Endothelial cell of umbilical vein (primary cell): ENCODE measurements around the gene DSEL. TPM values are rescaled to one million over a fixed set of nuclear protein-coding genes. Genes with fewer than 3 reads are reported as not detected.

Source experiments
- BruUV-seq: library from RNA; stranded (reverse); fragments of 400-500 nt; replicated peaks from 2 replicates; lab custom pipeline; 2021; lab: Mats Ljungman, UMichigan
- CTCF ChIA-PET: fragments of 300-600, 350-600 bp; sonication (Branson Sonifier 250); formaldehyde crosslinking; loops from one replicate; lab custom pipeline; 2021; ENCODE audit warnings: antibody characterized with exemption, inconsistent platforms; lab: Charles Lee
- POLR2A ChIA-PET: fragments of 300-600, 350-600 bp; sonication (Branson Sonifier 250); formaldehyde crosslinking; loops from one replicate; lab custom pipeline; 2021; ENCODE audit warnings: antibody characterized with exemption, inconsistent platforms; lab: Charles Lee
- DNase-seq: peaks from one replicate; pipeline ENCODE4 v3.0.0-alpha.2; 2011; ENCODE audit warnings: low read depth, low spot score
- FAIRE-seq: peaks from 2 replicates; lab custom pipeline; 2011; peaks lifted over from hg19 to GRCh38; lab: Jason Lieb, UNC
- H2AFZ ChIP-seq: 2 replicates; pipeline ENCODE4 v1.6.0; 2012; ENCODE audit warnings: low read depth, low read length, control low read depth, inconsistent platforms
- H3K27ac ChIP-seq: 2 replicates; pipeline ENCODE4 v1.5.1; 2011; ENCODE audit warnings: low read depth, mild to moderate bottlenecking, control low read depth, low read length, moderate library complexity; ENCODE audit not compliant: insufficient read depth
- H3K27me3 ChIP-seq, 2 experiments: 2 replicates each; pipeline versions ENCODE4 v1.6.0 to v1.6.1; 2011; ENCODE audit warnings: low read length in 2 of 2, mixed read lengths in 1 of 2; ENCODE audit not compliant: control insufficient read depth in 2 of 2, insufficient read depth in 2 of 2
- H3K36me3 ChIP-seq, 2 experiments: 2 replicates in 1 of 2; 3 replicates in 1 of 2; pipeline ENCODE4 v1.5.1; 2011; ENCODE audit warnings: low read length in 2 of 2, mild to moderate bottlenecking in 1 of 2, moderate library complexity in 1 of 2; ENCODE audit not compliant: control insufficient read depth in 2 of 2, insufficient read depth in 2 of 2; ENCODE audit errors: extremely low read depth in 1 of 2
- H3K4me1 ChIP-seq: 3 replicates; pipeline ENCODE4 v1.5.1; 2011; ENCODE audit warnings: mild to moderate bottlenecking, low read length; ENCODE audit not compliant: control insufficient read depth, insufficient read depth; ENCODE audit errors: extremely low read depth
- H3K4me2 ChIP-seq: 2 replicates; pipeline ENCODE4 v1.6.1; 2011; ENCODE audit warnings: low read length, control low read depth, mixed read lengths; ENCODE audit not compliant: insufficient read depth
- H3K4me3 ChIP-seq, 3 experiments: fragments of 200-600 bp in 1 of 3; sonication (generic), shearing (Covaris generic) in 1 of 3; replicated peaks in 1 of 3; 2 replicates each; pipeline ENCODE4 v1.5.1; 2011 to 2016; ENCODE audit warnings: control low read depth in 3 of 3, low read length in 3 of 3, mild to moderate bottlenecking in 2 of 3, inconsistent platforms in 1 of 3, low read depth in 1 of 3, moderate library complexity in 1 of 3; ENCODE audit not compliant: insufficient read depth in 1 of 3
- H3K79me2 ChIP-seq: 2 replicates; pipeline ENCODE4 v1.6.0; 2012; ENCODE audit warnings: low read length, inconsistent platforms; ENCODE audit not compliant: control insufficient read depth, insufficient read depth
- H3K9ac ChIP-seq: replicated peaks from 2 replicates; pipeline ENCODE3; 2011; ENCODE audit warnings: low read length, control low read depth; ENCODE audit not compliant: insufficient read depth; ENCODE audit errors: extremely low read depth
- H3K9me1 ChIP-seq: replicated peaks from 3 replicates; pipeline ENCODE4 v1.6.0; 2011; ENCODE audit warnings: mild to moderate bottlenecking, low read length; ENCODE audit not compliant: control insufficient read depth, insufficient read depth; ENCODE audit errors: extremely low read depth
- H3K9me3 ChIP-seq: replicated peaks from 2 replicates; pipeline ENCODE4 v1.5.1; 2012; ENCODE audit warnings: low read length, inconsistent platforms; ENCODE audit not compliant: control insufficient read depth, insufficient read depth
- H4K20me1 ChIP-seq: replicated peaks from 2 replicates; pipeline ENCODE3; 2011; ENCODE audit warnings: mild to moderate bottlenecking, low read length; ENCODE audit not compliant: control insufficient read depth, insufficient read depth; ENCODE audit errors: extremely low read depth
- EZH2 ChIP-seq: IDR thresholded peaks from 2 replicates; pipeline ENCODE4 v1.6.1; 2012; ENCODE audit warnings: borderline replicate concordance, low read depth, mild to moderate bottlenecking, moderate library complexity, low read length, inconsistent platforms; ENCODE audit not compliant: severe bottlenecking
- FOS ChIP-seq: IDR thresholded peaks from 2 replicates; pipeline ENCODE4 v1.6.1; 2011; ENCODE audit warnings: mild to moderate bottlenecking, low read length, moderate library complexity, borderline replicate concordance; ENCODE audit not compliant: insufficient read depth
- GATA2 ChIP-seq: IDR thresholded peaks from 2 replicates; pipeline ENCODE4 v1.7.0; 2011; ENCODE audit warnings: low read depth, mild to moderate bottlenecking, moderate library complexity, mixed read lengths, low read length; ENCODE audit not compliant: insufficient read length, insufficient read depth
- JUN ChIP-seq: IDR thresholded peaks from 2 replicates; pipeline ENCODE4 v1.6.1; 2011; ENCODE audit warnings: borderline replicate concordance, low read depth; ENCODE audit not compliant: insufficient read length, insufficient read depth
- MYC ChIP-seq: IDR thresholded peaks from one replicate; pipeline ENCODE4 v1.6.1; 2011; ENCODE audit warnings: mild to moderate bottlenecking, low read depth, low read length
- POLR2A ChIP-seq: IDR thresholded peaks from 2 replicates; pipeline ENCODE4 v1.6.1; 2012; ENCODE audit warnings: low read depth, mild to moderate bottlenecking, control low read depth, low read length
- POLR2AphosphoS5 ChIP-seq: IDR thresholded peaks from 2 replicates; pipeline ENCODE4 v1.6.1; 2012; ENCODE audit warnings: low read depth, mild to moderate bottlenecking, control low read depth, low read length, moderate library complexity; ENCODE audit not compliant: insufficient read depth
- dilution Hi-C: fragments of 300-500 bp; cut with MboI; formaldehyde crosslinking; loops from one replicate; pipeline ENCODE4 v1.15.0; 2019; ENCODE audit warnings: low sequenced_read_pairs; ENCODE audit not compliant: extremely low pct_ligation_motif_present
- intact Hi-C: fragments of 100-400 bp; cut with micrococcal nuclease; formaldehyde crosslinking; loops from one replicate; pipeline ENCODE4 v1.10.0; 2022
- polyA plus RNA-seq, 4 experiments: library from polyadenylated mRNA; depleted of rRNA in 3 of 4; stranded (reverse) in 3 of 4; unstranded in 1 of 4; fragments of >200 nt; gene quantifications; 2 replicates each; pipeline versions ENCODE4 v1.2.1 to v1.2.3, GENCODE V29; 2011 to 2012; ENCODE audit warnings: missing spikeins in 1 of 4
- total RNA-seq: library from RNA; stranded (reverse); gene quantifications from 2 replicates; pipeline ENCODE4 v1.2.3, GENCODE V29; 2021
- TF ChIP-seq, protein P1 (sequence below), 2 donors: IDR thresholded peaks; 1 replicate in 1 of 2; 2 replicates in 1 of 2; pipeline ENCODE4 v1.5.1; 2011; ENCODE audit warnings: low read length in 2 of 2, mild to moderate bottlenecking in 2 of 2, moderate library complexity in 2 of 2, control low read depth in 1 of 2, inconsistent platforms in 1 of 2, low read depth in 1 of 2; ENCODE audit not compliant: insufficient read depth in 1 of 2; ENCODE audit errors: extremely low read depth in 1 of 2
- TF ChIP-seq, protein P2 (sequence below): IDR thresholded peaks from 2 replicates; pipeline ENCODE4 v1.6.1; 2011; ENCODE audit not compliant: insufficient read depth, insufficient read length

The DSEL gene
- total and polyA plus RNA-seq, 2 donors (not counting 3 experiments of a cell fraction or from before 2014, with no cell fraction given), result 2.0 to 4.5 TPM

DNA sequence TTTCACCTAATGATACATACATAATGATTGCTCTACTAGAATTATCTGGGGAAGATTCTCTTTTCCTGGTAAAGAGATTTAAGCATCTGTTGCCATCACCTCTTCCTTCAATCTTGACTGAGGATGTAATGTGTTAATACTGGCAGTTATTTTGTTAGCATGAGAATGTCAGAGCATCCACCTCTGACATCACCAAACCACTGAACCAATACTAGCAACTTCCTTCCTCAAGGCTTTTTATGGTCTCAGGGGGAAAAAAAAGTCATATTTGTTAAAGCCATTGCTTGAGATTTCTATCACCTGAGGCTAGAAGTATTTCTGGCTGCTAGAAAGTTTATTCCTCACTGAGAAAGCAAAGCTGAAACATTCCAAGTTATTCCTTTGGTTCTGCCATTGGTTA lies 48.5 kb downstream of the DSEL start:
- H3K9me3 ChIP-seq, result no peaks in the 10 kb centered on the region
- no peaks in the 10 kb centered on the region for H4K20me1 ChIP-seq
- intact Hi-C loops, result no loop called here
- no peak overlapping the region for H3K4me2 ChIP-seq
- CTCF ChIA-PET, result no interaction called here
- POLR2A ChIA-PET, result no interaction called here
- BruUV-seq, result no TSS peak
- H3K4me1 ChIP-seq, result no peaks in the 10 kb centered on the region
- no peaks in the 10 kb centered on the region for H3K79me2 ChIP-seq
- DNase-seq, result no peak
- no peaks in the 10 kb centered on the region for H3K9me1 ChIP-seq
- FAIRE-seq, result no peak
- H3K4me3 ChIP-seq, result no peak overlapping the region
- TF ChIP-seq POLR2AphosphoS5, result no peak
- TF ChIP-seq EZH2, result no peak
- TF ChIP-seq, protein P1, sequence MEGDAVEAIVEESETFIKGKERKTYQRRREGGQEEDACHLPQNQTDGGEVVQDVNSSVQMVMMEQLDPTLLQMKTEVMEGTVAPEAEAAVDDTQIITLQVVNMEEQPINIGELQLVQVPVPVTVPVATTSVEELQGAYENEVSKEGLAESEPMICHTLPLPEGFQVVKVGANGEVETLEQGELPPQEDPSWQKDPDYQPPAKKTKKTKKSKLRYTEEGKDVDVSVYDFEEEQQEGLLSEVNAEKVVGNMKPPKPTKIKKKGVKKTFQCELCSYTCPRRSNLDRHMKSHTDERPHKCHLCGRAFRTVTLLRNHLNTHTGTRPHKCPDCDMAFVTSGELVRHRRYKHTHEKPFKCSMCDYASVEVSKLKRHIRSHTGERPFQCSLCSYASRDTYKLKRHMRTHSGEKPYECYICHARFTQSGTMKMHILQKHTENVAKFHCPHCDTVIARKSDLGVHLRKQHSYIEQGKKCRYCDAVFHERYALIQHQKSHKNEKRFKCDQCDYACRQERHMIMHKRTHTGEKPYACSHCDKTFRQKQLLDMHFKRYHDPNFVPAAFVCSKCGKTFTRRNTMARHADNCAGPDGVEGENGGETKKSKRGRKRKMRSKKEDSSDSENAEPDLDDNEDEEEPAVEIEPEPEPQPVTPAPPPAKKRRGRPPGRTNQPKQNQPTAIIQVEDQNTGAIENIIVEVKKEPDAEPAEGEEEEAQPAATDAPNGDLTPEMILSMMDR (IDR thresholded peaks at IDR 0.05; ENCODE audit: extremely low read depth in 1 of 2, insufficient read depth in 1 of 2, low read depth in 1 of 2, low read length in 2 of 2), result no peak
- TF ChIP-seq, protein P2, sequence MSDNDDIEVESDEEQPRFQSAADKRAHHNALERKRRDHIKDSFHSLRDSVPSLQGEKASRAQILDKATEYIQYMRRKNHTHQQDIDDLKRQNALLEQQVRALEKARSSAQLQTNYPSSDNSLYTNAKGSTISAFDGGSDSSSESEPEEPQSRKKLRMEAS, result no peak
- no peak for TF ChIP-seq MYC
- TF ChIP-seq POLR2A, result no peak
- TF ChIP-seq FOS, result no peak
- no peak for TF ChIP-seq GATA2
- no peak for TF ChIP-seq JUN
- dilution Hi-C loops, result no loop called here
- H3K27ac ChIP-seq, result no peak overlapping the region
- H3K9ac ChIP-seq, result no peak overlapping the region
- no peaks in the 10 kb centered on the region for H3K27me3 ChIP-seq
- no peaks in the 10 kb centered on the region for H3K36me3 ChIP-seq
- no peak overlapping the region for H2AFZ ChIP-seq
